Astrocyte of the spinal cord (primary cell): ENCODE data around the gene TRPV5.
A peak's percentile ranks its signal among the peaks of the same experiment; 100 is the strongest.

Experiments used
- DNase-seq: peaks from one replicate; pipeline ENCODE4 v3.0.0; 2011; ENCODE audit warnings: low read depth, low spot score
- H3K4me3 ChIP-seq: 2 replicates; pipeline ENCODE4 v1.5.1; 2011; ENCODE audit warnings: low read depth, mild to moderate bottlenecking, low read length, moderate library complexity
- CTCF ChIP-seq: IDR thresholded peaks from 2 replicates; pipeline ENCODE4 v1.5.1; 2012; ENCODE audit warnings: low read depth, mild to moderate bottlenecking, low read length, inconsistent platforms
- in situ Hi-C: cut with HindIII; loops from 2 replicates; pipeline ENCODE4 v1.10.0; 2017; ENCODE audit warnings: low sequenced_read_pairs

Gene TRPV5

GRCh38 chr7:142908290-142908689 is 25.3 kb downstream of the TRPV5 start:
- in situ Hi-C loops, result no loop called here

GRCh38 chr7:142906643-142907042 is 26.9 kb downstream of the TRPV5 start:
- TF ChIP-seq CTCF, result no peak
- in situ Hi-C loops, result no loop called here
- no peak overlapping the region for H3K4me3 ChIP-seq
- DNase-seq, result no peak

More at GRCh38 chr7:142908290-142908689, 25.3 kb downstream of the TRPV5 start:
- no peak for DNase-seq
- H3K4me3 ChIP-seq, result no peak overlapping the region
- no peak for TF ChIP-seq CTCF

- TF ChIP-seq CTCF, result no peak
- DNase-seq, result no peak
- in situ Hi-C loops, result no loop called here
- H3K4me3 ChIP-seq, result no peak overlapping the region
These were observed 27.8 kb downstream of the TRPV5 start for GRCh38 chr7:142905759-142906158.

GRCh38 chr7:142904128-142904527 is 29.4 kb downstream of the TRPV5 start:
- H3K4me3 ChIP-seq, result no peak overlapping the region
- in situ Hi-C loops, result no loop called here
- no peak for TF ChIP-seq CTCF
- peak; percentile 1 for DNase-seq

- in situ Hi-C loops, result no loop called here
- no peak for DNase-seq
- no peak for TF ChIP-seq CTCF
- H3K4me3 ChIP-seq, result no peak overlapping the region
These were observed 31.9 kb downstream of the TRPV5 start for GRCh38 chr7:142901426-142902259.

GRCh38 chr7:142899661-142900060 is 33.9 kb downstream of the TRPV5 start:
- DNase-seq, result no peak
- no peak overlapping the region for H3K4me3 ChIP-seq
- TF ChIP-seq CTCF, result no peak
- in situ Hi-C loops, result no loop called here
